ENCODE measurements around the gene TSPYL2. TPM values are rescaled to one million over a fixed set of nuclear protein-coding genes. Genes with fewer than 3 reads are reported as not detected.
A peak's percentile ranks its signal among the peaks of the same experiment; 100 is the strongest.

TSPYL2 gene
- total RNA-seq, 3 donors from 2014 or later (not counting 1 experiment from before 2014, with no cell fraction given), result 103 to 318 (median 139) TPM

DNA sequence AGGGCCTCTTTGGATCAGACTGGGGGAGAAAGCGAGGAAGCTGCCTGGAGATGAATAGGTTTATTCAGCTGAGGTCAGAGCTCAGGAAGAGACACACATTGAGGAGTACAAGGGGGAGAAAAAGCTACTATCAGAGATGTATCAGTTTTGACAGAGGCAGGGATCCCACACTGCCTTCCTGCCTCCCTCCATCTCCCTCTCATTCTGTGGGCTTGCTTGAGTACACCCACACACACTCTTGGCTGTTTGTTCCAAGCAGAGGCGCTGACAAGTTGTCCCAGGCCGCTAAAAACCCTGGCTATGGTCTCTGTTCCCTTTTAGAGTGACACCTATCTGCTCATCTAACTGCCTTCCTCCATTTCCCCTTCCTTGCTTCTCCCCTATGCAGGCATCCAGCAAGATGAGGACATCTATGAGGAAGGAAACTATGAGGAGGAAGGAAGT, 5.2 kb downstream of the TSPYL2 start:
- 90% methylated on average over 3 of the region's 3 CpGs for WGBS (ENCODE audit: insufficient coverage)
- no peak overlapping the region for H3K27ac ChIP-seq (ENCODE audit: low read length)
- no peak overlapping the region for H3K4me3 Mint-ChIP-seq

DNA sequence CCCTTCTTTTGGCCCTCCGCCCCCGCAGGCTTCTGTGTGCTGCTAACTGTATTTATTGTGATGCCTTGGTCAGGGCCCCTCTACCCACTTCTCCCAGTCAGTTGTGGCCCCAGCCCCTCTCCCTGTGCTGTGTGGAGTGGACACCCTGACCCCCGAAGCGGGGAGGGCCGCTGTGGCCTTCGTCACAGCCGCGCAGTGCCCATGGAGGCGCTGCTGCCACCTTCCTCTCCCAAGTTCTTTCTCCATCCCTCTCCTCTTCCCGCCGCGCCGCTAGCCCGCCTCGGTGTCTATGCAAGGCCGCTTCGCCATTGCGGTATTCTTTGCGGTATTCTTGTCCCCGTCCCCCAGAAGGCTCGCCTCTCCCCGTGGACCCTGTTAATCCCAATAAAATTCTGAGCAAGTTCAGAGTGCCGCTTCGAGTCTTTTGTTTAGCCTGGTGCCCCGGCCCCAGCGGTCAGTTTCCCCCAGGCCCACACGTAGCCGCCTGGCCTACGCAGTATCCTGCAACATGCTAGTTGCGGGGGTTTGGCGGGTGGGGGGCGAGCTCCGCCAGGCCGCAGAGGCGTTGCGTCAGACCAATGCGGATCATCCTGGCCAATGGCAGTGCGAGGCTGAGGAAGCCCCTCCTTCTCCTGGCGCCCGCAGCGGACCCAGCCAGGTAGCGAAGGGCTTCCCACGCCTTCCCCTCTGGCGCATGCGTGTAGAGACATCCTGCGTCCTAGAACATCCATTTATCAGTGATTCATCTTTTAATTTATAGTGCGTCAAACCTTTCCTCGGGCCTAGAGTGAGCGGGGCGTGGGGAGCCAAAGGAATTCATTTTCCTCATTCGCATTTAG, 6.2 kb downstream of the TSPYL2 start:
- Mint-ChIP-seq H3K27ac (peak overlapping the region; percentile 87 to 92), H3K27me3 (ENCODE audit: low read depth in 2 of 2) (no peaks in the 10 kb centered on the region), H3K4me1 (peaks cover 14 to 34% of the 10 kb centered on the region in 2 donors), H3K4me3 (peak overlapping the region; percentile 91), H3K9me3 (no peaks in the 10 kb centered on the region), H3K36me3 (no peaks in the 10 kb centered on the region)
- DNase-seq (peak; percentile 57 to 92), ATAC-seq (peak; percentile 38 to 60 (median 58))
- H3K4me3 ChIP-seq (ENCODE audit: low read length), result peak overlapping the region; percentile 37
- H3K27ac ChIP-seq (ENCODE audit: low read length), result peak overlapping the region; percentile 77
- TF ChIP-seq, protein P1, sequence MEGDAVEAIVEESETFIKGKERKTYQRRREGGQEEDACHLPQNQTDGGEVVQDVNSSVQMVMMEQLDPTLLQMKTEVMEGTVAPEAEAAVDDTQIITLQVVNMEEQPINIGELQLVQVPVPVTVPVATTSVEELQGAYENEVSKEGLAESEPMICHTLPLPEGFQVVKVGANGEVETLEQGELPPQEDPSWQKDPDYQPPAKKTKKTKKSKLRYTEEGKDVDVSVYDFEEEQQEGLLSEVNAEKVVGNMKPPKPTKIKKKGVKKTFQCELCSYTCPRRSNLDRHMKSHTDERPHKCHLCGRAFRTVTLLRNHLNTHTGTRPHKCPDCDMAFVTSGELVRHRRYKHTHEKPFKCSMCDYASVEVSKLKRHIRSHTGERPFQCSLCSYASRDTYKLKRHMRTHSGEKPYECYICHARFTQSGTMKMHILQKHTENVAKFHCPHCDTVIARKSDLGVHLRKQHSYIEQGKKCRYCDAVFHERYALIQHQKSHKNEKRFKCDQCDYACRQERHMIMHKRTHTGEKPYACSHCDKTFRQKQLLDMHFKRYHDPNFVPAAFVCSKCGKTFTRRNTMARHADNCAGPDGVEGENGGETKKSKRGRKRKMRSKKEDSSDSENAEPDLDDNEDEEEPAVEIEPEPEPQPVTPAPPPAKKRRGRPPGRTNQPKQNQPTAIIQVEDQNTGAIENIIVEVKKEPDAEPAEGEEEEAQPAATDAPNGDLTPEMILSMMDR (IDR thresholded peaks at IDR 0.05), result no peak
- H3K4me1 ChIP-seq (ENCODE audit: control insufficient read depth, insufficient read depth, low read length), result peaks cover 17% of the 10 kb centered on the region
- peaks cover 8% of the 10 kb centered on the region for H3K36me3 ChIP-seq (ENCODE audit: control insufficient read depth, insufficient read depth, low read length)
- no peaks in the 10 kb centered on the region for H3K27me3 ChIP-seq (ENCODE audit: control insufficient read depth, insufficient read depth, low read length)
- 37% methylated on average over 48 of the region's 51 CpGs for WGBS (ENCODE audit: insufficient coverage)
- H3K9me3 ChIP-seq (ENCODE audit: control insufficient read depth, insufficient read depth, low read length), result no peaks in the 10 kb centered on the region
- intact Hi-C loops (cut with micrococcal nuclease), result loop anchor here (5.0 to 10.0 kb wide), 2 partner anchors 139 to 596 kb away; partner anchors contain the start of genes HUWE1 and KDM5C

More for the DNA sequence above, 5.2 kb downstream of the TSPYL2 start:
- peak in 1 of 2 donors; percentile 34 for DNase-seq
- TF ChIP-seq, protein P1 (IDR thresholded peaks at IDR 0.05), result no peak
- H3K27me3 Mint-ChIP-seq (ENCODE audit: low read depth in 2 of 2), result no peaks in the 10 kb centered on the region
- peaks cover 8% of the 10 kb centered on the region for H3K36me3 ChIP-seq (ENCODE audit: control insufficient read depth, insufficient read depth, low read length)
- H3K9me3 ChIP-seq (ENCODE audit: control insufficient read depth, insufficient read depth, low read length), result no peaks in the 10 kb centered on the region
- no peaks in the 10 kb centered on the region for H3K36me3 Mint-ChIP-seq
- peaks cover 15 to 43% of the 10 kb centered on the region in 2 donors for H3K4me1 Mint-ChIP-seq
- no peaks in the 10 kb centered on the region for H3K27me3 ChIP-seq (ENCODE audit: control insufficient read depth, insufficient read depth, low read length)
- H3K27ac Mint-ChIP-seq, result peak overlapping the region; percentile 86 to 87
- peaks cover 21% of the 10 kb centered on the region for H3K4me1 ChIP-seq (ENCODE audit: control insufficient read depth, insufficient read depth, low read length)
- no peaks in the 10 kb centered on the region for H3K9me3 Mint-ChIP-seq
- no peak overlapping the region for H3K4me3 ChIP-seq (ENCODE audit: low read length)
- ATAC-seq, result no peak
- intact Hi-C loops (cut with micrococcal nuclease), result loop anchor here (5.0 to 10.0 kb wide), 2 partner anchors 140 to 597 kb away; partner anchors contain the start of genes HUWE1 and KDM5C

DNA sequence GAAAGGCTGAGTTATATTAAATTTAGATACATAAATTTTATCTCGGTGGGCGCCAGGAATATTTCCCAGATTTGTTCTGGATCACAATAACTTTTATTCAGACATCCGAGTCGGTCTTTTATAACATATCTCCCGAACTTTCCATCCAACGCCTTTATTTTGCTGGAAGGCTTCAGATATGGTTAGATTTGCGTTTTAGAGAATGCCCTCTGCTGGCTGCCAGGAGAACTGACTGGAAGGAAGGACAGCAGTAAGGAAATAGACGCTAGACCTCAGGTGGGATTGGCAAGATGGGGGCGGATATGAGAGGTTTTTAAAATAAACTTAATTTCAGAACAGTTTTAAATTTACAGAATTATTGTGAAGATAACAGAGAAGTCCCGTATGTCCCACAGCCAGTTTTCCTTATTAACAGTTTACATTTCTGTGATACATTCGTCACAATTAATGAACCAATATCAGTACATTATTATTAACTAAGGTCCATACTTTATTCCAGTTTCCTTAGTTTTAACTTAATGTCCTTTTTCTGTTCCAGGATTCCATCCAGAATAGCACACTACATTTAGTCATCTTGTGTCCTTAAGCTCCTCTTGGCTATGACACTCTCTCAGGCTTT, 7.2 kb downstream of the TSPYL2 start:
- Mint-ChIP-seq H3K4me1 (peaks cover 10 to 26% of the 10 kb centered on the region in 2 donors), H3K4me3 (peak overlapping the region; percentile 91), H3K36me3 (no peaks in the 10 kb centered on the region), H3K27me3 (ENCODE audit: low read depth in 2 of 2) (no peaks in the 10 kb centered on the region), H3K27ac (peak overlapping the region; percentile 87 to 92), H3K9me3 (no peaks in the 10 kb centered on the region)
- DNase-seq (peak in 1 of 2 donors; percentile 77), ATAC-seq (no peak)
- 23% methylated on average over 5 of the region's 11 CpGs for WGBS (ENCODE audit: insufficient coverage)
- Histone ChIP-seq H3K36me3 (ENCODE audit: control insufficient read depth, insufficient read depth, low read length) (peaks cover 8% of the 10 kb centered on the region), H3K27ac (ENCODE audit: low read length) (peak overlapping the region; percentile 77), H3K4me3 (ENCODE audit: low read length) (peak overlapping the region; percentile 37), H3K4me1 (ENCODE audit: control insufficient read depth, insufficient read depth, low read length) (peaks cover 15% of the 10 kb centered on the region), H3K27me3 (ENCODE audit: control insufficient read depth, insufficient read depth, low read length) (no peaks in the 10 kb centered on the region), H3K9me3 (ENCODE audit: control insufficient read depth, insufficient read depth, low read length) (no peaks in the 10 kb centered on the region)
- TF ChIP-seq, protein P1 (IDR thresholded peaks at IDR 0.05), result peak; percentile 59
- intact Hi-C loops (cut with micrococcal nuclease), result loop anchor here (1.0 to 10.0 kb wide), 3 partner anchors 18 to 595 kb away; partner anchors contain the start of genes HUWE1 and KDM5C
